ENCODE measurements around the gene PPARG.

DNA sequence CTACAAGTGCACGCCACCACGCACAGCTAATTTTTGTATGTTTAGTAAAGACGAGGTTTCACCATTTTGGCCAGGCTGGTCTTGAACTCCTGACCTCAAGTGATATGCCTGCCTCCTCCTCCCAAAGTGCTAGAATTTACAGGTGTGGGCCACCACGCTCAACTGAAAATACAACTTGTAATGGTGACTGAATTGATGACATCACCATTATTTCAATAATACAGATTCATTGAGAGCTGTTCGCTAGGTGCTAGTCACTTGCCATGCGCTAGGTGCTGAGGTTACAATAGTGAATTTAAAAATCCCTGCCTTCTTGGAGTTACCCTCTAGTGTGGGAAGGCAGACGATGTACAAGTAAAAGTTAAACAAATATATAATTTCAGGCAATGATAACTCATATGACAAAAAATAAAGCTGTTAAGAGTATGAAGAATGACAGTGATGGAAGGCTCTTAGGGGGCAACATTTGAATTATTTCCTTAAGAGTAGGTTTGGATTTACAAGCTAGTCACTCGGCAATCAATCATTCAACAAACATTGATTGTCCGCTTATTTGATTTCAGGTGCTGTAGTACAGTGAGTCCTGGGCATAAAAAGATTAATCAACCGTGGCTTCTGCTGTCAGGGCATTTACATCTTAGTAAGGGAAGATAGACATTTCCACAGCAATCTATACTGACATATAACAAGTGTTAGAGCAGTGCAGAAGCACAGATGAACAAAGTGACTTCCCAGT is 9.1 kb upstream of the PPARG start:
- TF ChIP-seq, protein P1, sequence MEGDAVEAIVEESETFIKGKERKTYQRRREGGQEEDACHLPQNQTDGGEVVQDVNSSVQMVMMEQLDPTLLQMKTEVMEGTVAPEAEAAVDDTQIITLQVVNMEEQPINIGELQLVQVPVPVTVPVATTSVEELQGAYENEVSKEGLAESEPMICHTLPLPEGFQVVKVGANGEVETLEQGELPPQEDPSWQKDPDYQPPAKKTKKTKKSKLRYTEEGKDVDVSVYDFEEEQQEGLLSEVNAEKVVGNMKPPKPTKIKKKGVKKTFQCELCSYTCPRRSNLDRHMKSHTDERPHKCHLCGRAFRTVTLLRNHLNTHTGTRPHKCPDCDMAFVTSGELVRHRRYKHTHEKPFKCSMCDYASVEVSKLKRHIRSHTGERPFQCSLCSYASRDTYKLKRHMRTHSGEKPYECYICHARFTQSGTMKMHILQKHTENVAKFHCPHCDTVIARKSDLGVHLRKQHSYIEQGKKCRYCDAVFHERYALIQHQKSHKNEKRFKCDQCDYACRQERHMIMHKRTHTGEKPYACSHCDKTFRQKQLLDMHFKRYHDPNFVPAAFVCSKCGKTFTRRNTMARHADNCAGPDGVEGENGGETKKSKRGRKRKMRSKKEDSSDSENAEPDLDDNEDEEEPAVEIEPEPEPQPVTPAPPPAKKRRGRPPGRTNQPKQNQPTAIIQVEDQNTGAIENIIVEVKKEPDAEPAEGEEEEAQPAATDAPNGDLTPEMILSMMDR (IDR thresholded peaks at IDR 0.05; ENCODE audit: low read depth, low read length, missing input control) = no peak
- no peak for TF ChIP-seq REST (IDR thresholded peaks at IDR 0.05)
- TF ChIP-seq RAD21 (IDR thresholded peaks at IDR 0.05) = no peak
- TF ChIP-seq HNF4A (conservative IDR thresholded peaks at IDR 0.05) = no peak
- no peak for TF ChIP-seq TAF1 (conservative IDR thresholded peaks at IDR 0.05)
